Astrocyte (in vitro differentiated cells and primary cell): Measurements from ENCODE around the gene ITGB2.

Experiments used
- EZH2 ChIP-seq: IDR thresholded peaks from 2 replicates; pipeline ENCODE4 v1.6.1; 2012; ENCODE audit warnings: mild to moderate bottlenecking, low read length, inconsistent platforms; ENCODE audit not compliant: insufficient read depth
- TF ChIP-seq, protein P1 (sequence below): IDR thresholded peaks from 2 replicates; pipeline ENCODE4 v1.5.1; 2011; ENCODE audit warnings: low read depth, mild to moderate bottlenecking, inconsistent platforms, low read length, moderate library complexity; ENCODE audit not compliant: insufficient read depth

DNA sequence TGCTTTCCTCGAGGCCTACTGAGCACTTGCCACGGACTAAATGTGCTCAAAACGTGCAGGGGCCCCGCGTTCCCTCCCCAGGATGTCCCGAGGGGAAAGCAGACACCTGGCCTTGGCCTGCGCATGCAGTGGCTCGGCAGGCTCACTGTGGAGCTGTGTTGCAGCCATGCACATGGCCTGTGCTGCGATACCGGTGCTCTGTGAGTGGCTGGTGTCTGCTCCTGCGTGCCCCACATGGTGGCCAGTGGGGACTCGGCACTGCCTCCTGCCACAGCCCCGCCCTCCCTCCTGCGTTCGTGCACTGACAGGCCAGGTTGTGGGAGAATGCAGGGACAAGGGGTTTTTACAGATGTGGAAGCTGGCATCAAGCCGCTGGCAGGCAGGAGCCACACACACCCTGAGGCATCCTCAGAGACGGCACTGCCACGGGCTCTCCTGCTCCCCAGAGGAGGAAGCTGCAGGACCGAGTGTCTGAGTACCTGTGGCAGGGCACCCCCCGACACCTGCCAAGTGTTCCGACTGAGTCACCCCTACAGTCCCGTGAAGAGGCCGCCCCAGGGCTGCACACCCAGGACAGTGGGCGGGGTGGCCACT is 30.3 kb downstream of the ITGB2 start:
- TF ChIP-seq, protein P1, sequence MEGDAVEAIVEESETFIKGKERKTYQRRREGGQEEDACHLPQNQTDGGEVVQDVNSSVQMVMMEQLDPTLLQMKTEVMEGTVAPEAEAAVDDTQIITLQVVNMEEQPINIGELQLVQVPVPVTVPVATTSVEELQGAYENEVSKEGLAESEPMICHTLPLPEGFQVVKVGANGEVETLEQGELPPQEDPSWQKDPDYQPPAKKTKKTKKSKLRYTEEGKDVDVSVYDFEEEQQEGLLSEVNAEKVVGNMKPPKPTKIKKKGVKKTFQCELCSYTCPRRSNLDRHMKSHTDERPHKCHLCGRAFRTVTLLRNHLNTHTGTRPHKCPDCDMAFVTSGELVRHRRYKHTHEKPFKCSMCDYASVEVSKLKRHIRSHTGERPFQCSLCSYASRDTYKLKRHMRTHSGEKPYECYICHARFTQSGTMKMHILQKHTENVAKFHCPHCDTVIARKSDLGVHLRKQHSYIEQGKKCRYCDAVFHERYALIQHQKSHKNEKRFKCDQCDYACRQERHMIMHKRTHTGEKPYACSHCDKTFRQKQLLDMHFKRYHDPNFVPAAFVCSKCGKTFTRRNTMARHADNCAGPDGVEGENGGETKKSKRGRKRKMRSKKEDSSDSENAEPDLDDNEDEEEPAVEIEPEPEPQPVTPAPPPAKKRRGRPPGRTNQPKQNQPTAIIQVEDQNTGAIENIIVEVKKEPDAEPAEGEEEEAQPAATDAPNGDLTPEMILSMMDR = no peak
- TF ChIP-seq EZH2 = no peak
